SU-DHL-6 (cell line): Measurements from ENCODE around the gene ZNF541.

Experiments used
- CTCF ChIP-seq: fragments of 200-600 bp; sonication (generic); IDR thresholded peaks from one replicate; pipeline ENCODE4 v1.5.1; 2017; ENCODE audit warnings: antibody characterized with exemption, mild to moderate bottlenecking, low read length, moderate library complexity; ENCODE audit not compliant: insufficient read depth, poor library complexity, severe bottlenecking
- EZH2phosphoT487 ChIP-seq: fragments of 200-600 bp; sonication (generic), shearing (Covaris generic); conservative IDR thresholded peaks from 2 replicates; pipeline ENCODE4 v1.6.1; 2018; ENCODE audit warnings: mild to moderate bottlenecking, antibody characterized with exemption, low read length, moderate library complexity, mixed read lengths

- TF ChIP-seq CTCF, result no peak
- TF ChIP-seq EZH2phosphoT487, result no peak
These were observed 11.9 kb downstream of the ZNF541 start for GRCh38 chr19:47560999-47561398.
